ENCODE data around the gene NR3C2. TPM values are rescaled to one million over a fixed set of nuclear protein-coding genes. Genes with fewer than 3 reads are reported as not detected.

The NR3C2 gene
- polyA plus RNA-seq, 1 of the 3 experiments (the other 2 are of a cell fraction) = 0.02 TPM

DNA sequence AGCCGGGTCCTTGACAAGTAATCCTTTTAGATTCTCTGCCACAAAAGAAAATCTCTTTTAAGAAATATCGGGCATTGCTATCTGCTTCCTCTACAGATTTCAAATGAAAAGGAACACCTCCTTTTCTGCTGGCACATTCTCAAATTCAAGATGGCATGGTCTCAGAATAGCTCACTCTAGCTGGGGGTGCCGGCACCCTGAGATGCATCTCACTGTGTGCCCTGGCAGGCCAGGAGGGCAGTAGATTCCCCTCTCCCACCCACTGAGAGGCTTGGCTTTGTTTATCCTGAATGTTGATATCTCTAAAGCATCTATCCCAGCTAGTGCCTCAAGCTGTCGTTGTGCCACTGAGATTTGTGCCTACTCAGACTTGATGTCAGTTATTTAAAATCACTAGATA, 390.8 kb downstream of the NR3C2 start:
- Histone ChIP-seq H4K20me1 (ENCODE audit: insufficient read depth) (no peaks in the 10 kb centered on the region), H3K9ac (no peak overlapping the region), H3K9me2 (no peaks in the 10 kb centered on the region), H3K27ac (ENCODE audit: low read depth in 2 of 2, low read length in 1 of 2) (no peak overlapping the region), H3K4me2 (no peak overlapping the region), H3K36me3 (replicated peaks in 1 of 2; ENCODE audit: control insufficient read depth in 1 of 2, insufficient read depth in 2 of 2, low read length in 1 of 2) (peaks cover 5 to 11% of the 10 kb centered on the region in 2 experiments), H3K79me2 (ENCODE audit: insufficient read depth) (no peaks in the 10 kb centered on the region), H3K27me3 (ENCODE audit: insufficient read depth) (no peaks in the 10 kb centered on the region), H3F3A (replicated peaks; ENCODE audit: insufficient read depth) (no peaks in the 10 kb centered on the region), H3K9me3 (no peaks in the 10 kb centered on the region), H3K4me1 (ENCODE audit: control insufficient read depth in 1 of 2, insufficient read depth in 2 of 2, low read depth in 1 of 2, low read length in 1 of 2) (peaks cover 6 to 13% of the 10 kb centered on the region in 2 experiments; a peak in 3 of 4 replicates), H3K4me3 (ENCODE audit: low read depth in 2 of 2, low read length in 1 of 2) (no peak overlapping the region), H2AFZ (ENCODE audit: low read depth) (no peak overlapping the region)
- ChIA-PET POLR2A (no interaction called here), CTCF (no interaction called here)
- no peak for DNase-seq
- WGBS (ENCODE audit: low lambda C conversion rate) = 82% methylated on average over 4 of the region's 4 CpGs
- TF ChIP-seq FOXM1 (IDR thresholded peaks at IDR 0.05; ENCODE audit: low read depth) = no peak
- no peak for TF ChIP-seq POLR2AphosphoS5 (IDR thresholded peaks at IDR 0.05; ENCODE audit: low read depth, low read length)
- TF ChIP-seq EZH2phosphoT487 (IDR thresholded peaks at IDR 0.05; ENCODE audit: borderline replicate concordance, low read depth) = no peak
- TF ChIP-seq, protein P1, sequence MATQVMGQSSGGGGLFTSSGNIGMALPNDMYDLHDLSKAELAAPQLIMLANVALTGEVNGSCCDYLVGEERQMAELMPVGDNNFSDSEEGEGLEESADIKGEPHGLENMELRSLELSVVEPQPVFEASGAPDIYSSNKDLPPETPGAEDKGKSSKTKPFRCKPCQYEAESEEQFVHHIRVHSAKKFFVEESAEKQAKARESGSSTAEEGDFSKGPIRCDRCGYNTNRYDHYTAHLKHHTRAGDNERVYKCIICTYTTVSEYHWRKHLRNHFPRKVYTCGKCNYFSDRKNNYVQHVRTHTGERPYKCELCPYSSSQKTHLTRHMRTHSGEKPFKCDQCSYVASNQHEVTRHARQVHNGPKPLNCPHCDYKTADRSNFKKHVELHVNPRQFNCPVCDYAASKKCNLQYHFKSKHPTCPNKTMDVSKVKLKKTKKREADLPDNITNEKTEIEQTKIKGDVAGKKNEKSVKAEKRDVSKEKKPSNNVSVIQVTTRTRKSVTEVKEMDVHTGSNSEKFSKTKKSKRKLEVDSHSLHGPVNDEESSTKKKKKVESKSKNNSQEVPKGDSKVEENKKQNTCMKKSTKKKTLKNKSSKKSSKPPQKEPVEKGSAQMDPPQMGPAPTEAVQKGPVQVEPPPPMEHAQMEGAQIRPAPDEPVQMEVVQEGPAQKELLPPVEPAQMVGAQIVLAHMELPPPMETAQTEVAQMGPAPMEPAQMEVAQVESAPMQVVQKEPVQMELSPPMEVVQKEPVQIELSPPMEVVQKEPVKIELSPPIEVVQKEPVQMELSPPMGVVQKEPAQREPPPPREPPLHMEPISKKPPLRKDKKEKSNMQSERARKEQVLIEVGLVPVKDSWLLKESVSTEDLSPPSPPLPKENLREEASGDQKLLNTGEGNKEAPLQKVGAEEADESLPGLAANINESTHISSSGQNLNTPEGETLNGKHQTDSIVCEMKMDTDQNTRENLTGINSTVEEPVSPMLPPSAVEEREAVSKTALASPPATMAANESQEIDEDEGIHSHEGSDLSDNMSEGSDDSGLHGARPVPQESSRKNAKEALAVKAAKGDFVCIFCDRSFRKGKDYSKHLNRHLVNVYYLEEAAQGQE (IDR thresholded peaks at IDR 0.05; ENCODE audit: low read depth, low read length) = no peak
- no peak for TF ChIP-seq EP300 (IDR thresholded peaks at IDR 0.05; ENCODE audit: borderline replicate concordance in 1 of 2, low read depth in 1 of 2, low read length in 1 of 2)
- no peak for TF ChIP-seq CHD2 (IDR thresholded peaks at IDR 0.05; ENCODE audit: low read length, partially characterized antibody)
- TF ChIP-seq NRF1 (IDR thresholded peaks at IDR 0.05; ENCODE audit: low read depth, low read length) = no peak
- TF ChIP-seq SIN3A (IDR thresholded peaks at IDR 0.05; ENCODE audit: borderline replicate concordance, low read depth, low read length) = no peak
- TF ChIP-seq NFIC (IDR thresholded peaks at IDR 0.05; ENCODE audit: borderline replicate concordance) = no peak
- no peak for TF ChIP-seq RFX5 (IDR thresholded peaks at IDR 0.05; ENCODE audit: low read length)
- no peak for TF ChIP-seq JUND (IDR thresholded peaks at IDR 0.05)

DNA sequence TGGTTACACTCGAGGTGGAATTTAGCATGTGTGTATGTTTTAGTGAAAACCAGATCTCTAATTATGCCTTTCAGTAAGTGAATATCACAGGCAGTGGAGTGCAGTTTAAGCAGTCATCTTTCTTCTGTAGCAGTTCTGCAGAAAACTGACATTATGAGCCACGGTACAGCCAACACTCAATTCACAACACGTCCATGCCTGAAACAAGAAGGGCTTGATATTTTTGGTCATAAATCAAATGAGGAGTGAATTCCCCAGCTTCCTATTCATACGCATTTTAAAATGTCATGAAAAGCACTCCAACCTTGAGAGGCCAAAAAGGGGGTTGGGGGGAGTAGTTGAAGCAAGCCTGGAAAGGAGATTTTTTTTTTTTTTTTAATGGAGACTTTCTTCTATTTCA, 393.6 kb downstream of the NR3C2 start:
- H3K27ac ChIP-seq (ENCODE audit: low read depth in 2 of 2, low read length in 1 of 2) = no peak overlapping the region
- 78% methylated on average over 4 of the region's 4 CpGs for WGBS (ENCODE audit: low lambda C conversion rate)
- no peak overlapping the region for H3K4me2 ChIP-seq
- peaks cover 1 to 2% of the 10 kb centered on the region in 2 experiments; a peak in 2 of 4 replicates for H3K4me1 ChIP-seq (ENCODE audit: control insufficient read depth in 1 of 2, insufficient read depth in 2 of 2, low read depth in 1 of 2, low read length in 1 of 2)
- TF ChIP-seq, protein P2, sequence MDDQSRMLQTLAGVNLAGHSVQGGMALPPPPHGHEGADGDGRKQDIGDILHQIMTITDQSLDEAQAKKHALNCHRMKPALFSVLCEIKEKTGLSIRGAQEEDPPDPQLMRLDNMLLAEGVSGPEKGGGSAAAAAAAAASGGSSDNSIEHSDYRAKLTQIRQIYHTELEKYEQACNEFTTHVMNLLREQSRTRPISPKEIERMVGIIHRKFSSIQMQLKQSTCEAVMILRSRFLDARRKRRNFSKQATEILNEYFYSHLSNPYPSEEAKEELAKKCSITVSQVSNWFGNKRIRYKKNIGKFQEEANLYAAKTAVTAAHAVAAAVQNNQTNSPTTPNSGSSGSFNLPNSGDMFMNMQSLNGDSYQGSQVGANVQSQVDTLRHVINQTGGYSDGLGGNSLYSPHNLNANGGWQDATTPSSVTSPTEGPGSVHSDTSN (IDR thresholded peaks at IDR 0.05) = no peak
- TF ChIP-seq SIN3A (IDR thresholded peaks at IDR 0.05; ENCODE audit: borderline replicate concordance, low read depth, low read length) = no peak
- TF ChIP-seq MEF2A (IDR thresholded peaks at IDR 0.05; ENCODE audit: borderline replicate concordance, low read depth) = no peak
- no peak for TF ChIP-seq RXRA (IDR thresholded peaks at IDR 0.05; ENCODE audit: borderline replicate concordance, low read depth)
- TF ChIP-seq, protein P3, sequence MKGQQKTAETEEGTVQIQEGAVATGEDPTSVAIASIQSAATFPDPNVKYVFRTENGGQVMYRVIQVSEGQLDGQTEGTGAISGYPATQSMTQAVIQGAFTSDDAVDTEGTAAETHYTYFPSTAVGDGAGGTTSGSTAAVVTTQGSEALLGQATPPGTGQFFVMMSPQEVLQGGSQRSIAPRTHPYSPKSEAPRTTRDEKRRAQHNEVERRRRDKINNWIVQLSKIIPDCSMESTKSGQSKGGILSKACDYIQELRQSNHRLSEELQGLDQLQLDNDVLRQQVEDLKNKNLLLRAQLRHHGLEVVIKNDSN (IDR thresholded peaks at IDR 0.05; ENCODE audit: borderline replicate concordance, low read depth) = no peak
- TF ChIP-seq, protein P4, sequence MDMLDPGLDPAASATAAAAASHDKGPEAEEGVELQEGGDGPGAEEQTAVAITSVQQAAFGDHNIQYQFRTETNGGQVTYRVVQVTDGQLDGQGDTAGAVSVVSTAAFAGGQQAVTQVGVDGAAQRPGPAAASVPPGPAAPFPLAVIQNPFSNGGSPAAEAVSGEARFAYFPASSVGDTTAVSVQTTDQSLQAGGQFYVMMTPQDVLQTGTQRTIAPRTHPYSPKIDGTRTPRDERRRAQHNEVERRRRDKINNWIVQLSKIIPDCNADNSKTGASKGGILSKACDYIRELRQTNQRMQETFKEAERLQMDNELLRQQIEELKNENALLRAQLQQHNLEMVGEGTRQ (IDR thresholded peaks at IDR 0.05; ENCODE audit: borderline replicate concordance, low read depth, low read length) = no peak
- TF ChIP-seq SMC3 (IDR thresholded peaks at IDR 0.05; ENCODE audit: low read depth, low read length) = no peak
- TF ChIP-seq CHD2 (IDR thresholded peaks at IDR 0.05; ENCODE audit: low read length, partially characterized antibody) = no peak
- no peak for TF ChIP-seq GATA2 (CRISPR knock-in tag; IDR thresholded peaks at IDR 0.05)
- TF ChIP-seq RCOR1 (IDR thresholded peaks at IDR 0.05; ENCODE audit: low read length) = no peak
- no peak for TF ChIP-seq RAD21 (IDR thresholded peaks at IDR 0.05; ENCODE audit: low read length)
- TF ChIP-seq TAF1 (IDR thresholded peaks at IDR 0.05; ENCODE audit: borderline replicate concordance, low read depth, low read length) = no peak
- TF ChIP-seq GABPA (IDR thresholded peaks at IDR 0.05; ENCODE audit: low read depth) = no peak
- no peaks in the 10 kb centered on the region for H3F3A ChIP-seq (replicated peaks; ENCODE audit: insufficient read depth)
- no peak overlapping the region for H2AFZ ChIP-seq (ENCODE audit: low read depth)
- H3K9me3 ChIP-seq = no peaks in the 10 kb centered on the region
- POLR2A ChIA-PET = no interaction called here
- H4K20me1 ChIP-seq (ENCODE audit: insufficient read depth) = no peaks in the 10 kb centered on the region
- no peak for DNase-seq
- peaks cover 5 to 11% of the 10 kb centered on the region in 2 experiments for H3K36me3 ChIP-seq (replicated peaks in 1 of 2; ENCODE audit: control insufficient read depth in 1 of 2, insufficient read depth in 2 of 2, low read length in 1 of 2)
- no peaks in the 10 kb centered on the region for H3K9me2 ChIP-seq
- H3K9ac ChIP-seq = no peak overlapping the region
- no peak overlapping the region for H3K4me3 ChIP-seq (ENCODE audit: low read depth in 2 of 2, low read length in 1 of 2)
- H3K79me2 ChIP-seq (ENCODE audit: insufficient read depth) = no peaks in the 10 kb centered on the region
- H3K27me3 ChIP-seq (ENCODE audit: insufficient read depth) = no peaks in the 10 kb centered on the region
- CTCF ChIA-PET = no interaction called here

All from SK-N-SH (cell line).